M059J (cell line): ENCODE data around the gene PALB2. TPM values are rescaled to one million over a fixed set of nuclear protein-coding genes. Genes with fewer than 3 reads are reported as not detected.
A peak's percentile ranks its signal among the peaks of the same experiment; 100 is the strongest.

Experiments
- DNase-seq: peaks from one replicate; pipeline ENCODE4 v3.0.0-alpha.2; 2012; ENCODE audit warnings: low read depth
- total RNA-seq: library from RNA; depleted of rRNA; stranded (reverse); fragments of >200 nt; shearing (Covaris generic); gene quantifications from 2 replicates; pipeline ENCODE4 v1.2.3, GENCODE V29; 2014; rRNA removed

The PALB2 gene
- total RNA-seq = 14.4 and 16.1 TPM in 2 replicates

GRCh38 chr16:23640931-23641765 lies at the start of gene PALB2, which contains the start of gene DCTN5:
PALB2 (minus strand) TSS chr16:23641310; CDS start chr16:23641157, 153 bp downstream.
DCTN5 (plus strand) TSS chr16:23641466; CDS start chr16:23641543, 77 bp downstream.
- peak; percentile 95 for DNase-seq

DNA sequence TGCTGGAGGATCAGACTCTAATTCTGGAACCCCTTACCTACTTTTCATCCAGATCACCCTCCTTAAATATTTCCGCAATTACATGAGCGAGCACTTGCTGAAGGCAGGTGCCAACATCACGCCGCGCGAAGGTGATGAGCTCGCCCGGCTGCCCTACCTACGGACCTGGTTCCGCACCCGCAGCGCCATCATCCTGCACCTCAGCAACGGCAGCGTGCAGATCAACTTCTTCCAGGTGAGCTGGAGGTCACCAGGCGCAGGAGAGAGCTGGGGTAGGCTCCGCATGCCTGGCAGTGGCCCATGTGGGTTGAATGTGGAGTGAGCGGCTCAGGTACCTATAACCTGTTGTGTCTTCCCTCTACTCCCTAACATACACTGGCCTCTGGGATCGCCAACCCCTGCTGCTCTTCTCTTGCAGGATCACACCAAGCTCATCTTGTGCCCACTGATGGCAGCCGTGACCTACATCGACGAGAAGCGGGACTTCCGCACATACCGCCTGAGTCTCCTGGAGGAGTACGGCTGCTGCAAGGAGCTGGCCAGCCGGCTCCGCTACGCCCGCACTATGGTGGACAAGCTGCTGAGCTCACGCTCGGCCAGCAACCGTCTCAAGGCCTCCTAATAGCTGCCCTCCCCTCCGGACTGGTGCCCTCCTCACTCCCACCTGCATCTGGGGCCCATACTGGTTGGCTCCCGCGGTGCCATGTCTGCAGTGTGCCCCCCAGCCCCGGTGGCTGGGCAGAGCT lies 48.5 kb upstream of the PALB2 start:
- no peak for DNase-seq

DNA sequence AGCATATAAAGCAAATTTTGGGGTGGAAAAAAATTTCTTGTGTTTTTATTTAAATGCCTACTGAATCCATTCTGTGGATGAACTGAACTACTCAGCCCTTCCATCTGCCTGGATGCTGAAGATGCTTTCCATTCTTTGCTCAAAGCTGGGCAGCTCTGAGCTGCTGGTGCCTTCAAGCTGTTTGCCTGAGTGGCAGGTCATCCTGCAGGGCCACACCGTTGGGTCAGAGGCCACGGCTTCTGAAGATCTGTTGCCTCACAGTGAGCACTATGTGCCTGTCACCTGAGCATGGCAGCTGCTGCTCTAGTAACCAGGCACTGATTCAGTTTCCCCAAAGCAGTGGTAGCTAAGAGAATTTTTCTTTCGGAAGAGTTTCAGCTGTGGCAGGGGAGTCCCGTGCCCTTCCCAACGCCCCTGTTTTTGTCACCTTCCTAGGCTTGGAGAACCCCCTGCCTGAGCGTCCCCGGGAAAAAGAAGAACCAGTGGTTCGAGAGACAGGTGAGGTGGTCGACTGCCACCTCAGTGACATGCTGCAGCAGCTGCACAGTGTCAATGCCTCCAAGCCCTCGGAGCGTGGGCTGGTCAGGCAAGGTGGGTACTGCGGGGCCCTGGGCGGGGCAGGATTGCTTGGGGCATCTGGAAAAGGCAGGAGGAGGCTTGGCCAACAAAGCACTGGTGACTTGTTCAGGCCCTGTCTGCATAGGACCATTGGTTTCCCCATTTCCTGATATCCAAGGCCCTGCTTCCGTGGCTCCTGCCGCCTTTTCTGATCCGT lies 46.1 kb upstream of the PALB2 start:
- no peak for DNase-seq

GRCh38 chr16:23683487-23683886 lies 42.4 kb upstream of the PALB2 start:
- no peak for DNase-seq

DNA sequence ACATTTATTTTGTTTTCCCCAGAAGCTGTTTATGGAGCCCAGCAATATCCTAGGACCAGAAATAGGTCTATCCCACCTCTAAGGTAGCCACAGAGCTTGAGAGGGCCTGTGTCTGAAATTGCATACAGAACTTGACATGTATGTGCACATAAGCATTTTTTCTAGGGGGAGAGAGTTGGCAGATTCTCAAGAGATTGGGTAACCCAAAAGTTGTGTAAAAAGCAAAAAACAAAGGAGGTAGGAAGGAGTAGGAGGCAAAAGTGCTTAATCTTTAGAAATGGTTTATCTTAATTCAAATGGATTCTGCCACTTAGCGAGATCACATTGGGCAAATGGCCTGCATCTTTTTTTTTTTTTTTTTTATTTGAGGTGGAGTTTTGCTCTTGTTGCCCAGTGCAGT lies 41.1 kb upstream of the PALB2 start:
- DNase-seq = no peak

DNA sequence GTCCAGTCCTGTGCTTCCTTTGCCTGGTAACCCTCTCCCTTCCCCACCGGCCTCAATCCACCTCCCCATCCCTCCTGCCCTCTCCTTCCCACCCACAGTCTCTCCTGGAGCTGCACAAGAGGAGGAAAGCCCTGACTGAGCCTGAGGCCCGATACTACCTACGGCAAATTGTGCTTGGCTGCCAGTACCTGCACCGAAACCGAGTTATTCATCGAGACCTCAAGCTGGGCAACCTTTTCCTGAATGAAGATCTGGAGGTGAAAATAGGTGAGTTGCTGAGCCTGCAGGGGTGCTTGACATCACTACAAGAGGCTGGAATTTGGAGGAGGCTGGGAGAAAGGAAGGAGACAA lies 38.9 kb upstream of the PALB2 start:
- no peak for DNase-seq

- peak; percentile 67 for DNase-seq
Measured at GRCh38 chr16:23679274-23679985, 38.3 kb upstream of the PALB2 start.

GRCh38 chr16:23678430-23679273 lies 37.5 kb upstream of the PALB2 start, which contains the start of gene PLK1:
PLK1 (plus strand) TSS chr16:23678889; CDS start chr16:23678933, 44 bp downstream.
- peak; percentile 89 for DNase-seq

GRCh38 chr16:23676924-23677480 lies 35.9 kb upstream of the PALB2 start:
- no peak for DNase-seq

- no peak for DNase-seq
Measured at GRCh38 chr16:23673971-23674614, 33.0 kb upstream of the PALB2 start.

GRCh38 chr16:23670137-23670776 lies 29.1 kb upstream of the PALB2 start:
- peak; percentile 88 for DNase-seq

- DNase-seq = peak; percentile 14
Measured at GRCh38 chr16:23668873-23669272, 27.8 kb upstream of the PALB2 start.

DNA sequence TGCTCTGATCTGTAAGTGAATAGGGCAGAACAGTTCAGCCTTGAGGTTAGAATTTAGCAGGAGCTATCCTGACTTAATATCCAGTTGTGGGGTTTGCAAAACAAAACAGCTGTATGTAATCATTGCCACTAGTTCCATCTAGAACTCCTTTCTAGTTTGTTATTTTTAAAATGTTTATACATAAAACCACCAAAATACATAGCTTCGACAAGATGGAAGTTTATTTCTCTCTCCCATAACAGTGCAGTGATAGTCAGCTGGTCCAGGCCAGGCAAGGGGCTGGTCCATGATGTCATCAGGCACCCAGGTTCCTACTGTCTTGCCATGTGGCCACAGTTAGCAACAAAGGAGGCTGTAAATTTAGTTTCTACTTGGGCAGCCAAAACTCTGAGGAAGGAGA lies 27.1 kb upstream of the PALB2 start:
- DNase-seq = peak; percentile 9

DNA sequence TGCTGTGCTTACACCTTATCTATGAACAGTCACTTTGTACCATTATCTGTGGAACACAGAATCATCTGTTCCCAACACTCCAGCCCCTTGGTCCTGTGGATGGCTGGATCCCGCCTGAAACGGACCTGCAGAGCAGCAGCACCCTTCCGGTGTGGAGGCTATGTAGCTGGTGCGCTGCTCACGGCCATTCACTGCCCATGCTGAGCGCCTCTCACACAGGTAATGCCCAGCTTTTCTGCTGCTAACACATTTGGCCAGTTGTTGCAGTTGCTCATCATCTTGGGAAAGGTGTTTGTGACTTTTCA lies 26.2 kb upstream of the PALB2 start:
- DNase-seq = no peak

- DNase-seq = no peak
Measured at GRCh38 chr16:23666571-23667354, 25.7 kb upstream of the PALB2 start.

- no peak for DNase-seq
Measured at GRCh38 chr16:23663918-23664317, 22.8 kb upstream of the PALB2 start.

GRCh38 chr16:23651943-23652468 lies 10.9 kb upstream of the PALB2 start:
- no peak for DNase-seq
